Measurements from ENCODE around the gene DDX31. TPM values are rescaled to one million over a fixed set of nuclear protein-coding genes. Genes with fewer than 3 reads are reported as not detected.

The DDX31 gene
- total and polyA plus RNA-seq, 2 donors (not counting 1 experiment from before 2014, with no cell fraction given) = 16.4 to 22.7 TPM

GRCh38 chr9:132560616-132561202 is 109.1 kb downstream of the DDX31 start:
- peaks cover 38% of the 10 kb centered on the region for H3K27me3 Mint-ChIP-seq
- H3K27me3 ChIP-seq (replicated peaks in 1 of 4; ENCODE audit: control extremely low read depth in 1 of 4, control insufficient read depth in 3 of 4, insufficient read depth in 4 of 4, low read length in 3 of 4) = peaks cover 0 to 8% (median 2%) of the 10 kb centered on the region in 4 experiments
- H3K4me1 ChIP-seq (ENCODE audit: control insufficient read depth in 2 of 2, insufficient read depth in 2 of 2, low read length in 2 of 2) = no peaks in the 10 kb centered on the region
- no peak overlapping the region for H2AFZ ChIP-seq (ENCODE audit: insufficient read depth, low read depth, low read length, poor library complexity, severe bottlenecking)
- no peak overlapping the region for H3K4me3 Mint-ChIP-seq
- H3K27ac ChIP-seq (ENCODE audit: low read length in 2 of 2) = no peak overlapping the region
- no peak overlapping the region for H3K4me2 ChIP-seq (replicated peaks; ENCODE audit: low read depth, low read length, poor library complexity, severe bottlenecking)
- no peaks in the 10 kb centered on the region for H4K20me1 ChIP-seq (ENCODE audit: control insufficient read depth, insufficient read depth, low read length, poor library complexity, severe bottlenecking)
- no peaks in the 10 kb centered on the region for H3K4me1 Mint-ChIP-seq
- H3K9ac ChIP-seq (ENCODE audit: low read length) = no peak overlapping the region
- DNase-seq (no peak), ATAC-seq (ENCODE audit: low read depth) (no peak)
- no peaks in the 10 kb centered on the region for H3K36me3 ChIP-seq (replicated peaks in 1 of 2; ENCODE audit: control extremely low read depth in 1 of 2, control insufficient read depth in 1 of 2, extremely low read depth in 1 of 2, insufficient read depth in 2 of 2, low read length in 1 of 2)
- H3K9me3 ChIP-seq (ENCODE audit: control extremely low read depth in 1 of 3, control insufficient read depth in 2 of 3, insufficient read depth in 1 of 3, low read length in 2 of 3) = no peaks in the 10 kb centered on the region
- H3K9me3 Mint-ChIP-seq (ENCODE audit: insufficient read depth) = peaks cover 2% of the 10 kb centered on the region
- H3K79me2 ChIP-seq (ENCODE audit: control insufficient read depth, insufficient read depth, low read length) = no peaks in the 10 kb centered on the region
- H3K27ac Mint-ChIP-seq = no peak overlapping the region
- TF ChIP-seq, protein P1, sequence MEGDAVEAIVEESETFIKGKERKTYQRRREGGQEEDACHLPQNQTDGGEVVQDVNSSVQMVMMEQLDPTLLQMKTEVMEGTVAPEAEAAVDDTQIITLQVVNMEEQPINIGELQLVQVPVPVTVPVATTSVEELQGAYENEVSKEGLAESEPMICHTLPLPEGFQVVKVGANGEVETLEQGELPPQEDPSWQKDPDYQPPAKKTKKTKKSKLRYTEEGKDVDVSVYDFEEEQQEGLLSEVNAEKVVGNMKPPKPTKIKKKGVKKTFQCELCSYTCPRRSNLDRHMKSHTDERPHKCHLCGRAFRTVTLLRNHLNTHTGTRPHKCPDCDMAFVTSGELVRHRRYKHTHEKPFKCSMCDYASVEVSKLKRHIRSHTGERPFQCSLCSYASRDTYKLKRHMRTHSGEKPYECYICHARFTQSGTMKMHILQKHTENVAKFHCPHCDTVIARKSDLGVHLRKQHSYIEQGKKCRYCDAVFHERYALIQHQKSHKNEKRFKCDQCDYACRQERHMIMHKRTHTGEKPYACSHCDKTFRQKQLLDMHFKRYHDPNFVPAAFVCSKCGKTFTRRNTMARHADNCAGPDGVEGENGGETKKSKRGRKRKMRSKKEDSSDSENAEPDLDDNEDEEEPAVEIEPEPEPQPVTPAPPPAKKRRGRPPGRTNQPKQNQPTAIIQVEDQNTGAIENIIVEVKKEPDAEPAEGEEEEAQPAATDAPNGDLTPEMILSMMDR (IDR thresholded peaks at IDR 0.05) = no peak
- no peak for TF ChIP-seq EZH2 (IDR thresholded peaks at IDR 0.05; ENCODE audit: borderline replicate concordance, insufficient read depth, low read depth, low read length, poor library complexity, severe bottlenecking)
- no peak overlapping the region for H3K4me3 ChIP-seq (ENCODE audit: control extremely low read depth in 1 of 5, extremely low read depth in 1 of 5, insufficient read depth in 1 of 5, low read depth in 2 of 5, low read length in 4 of 5)
- intact Hi-C loops (cut with micrococcal nuclease) = no loop called here
- WGBS (ENCODE audit: insufficient coverage) = 52% methylated on average over 14 of the region's 14 CpGs
- ChIA-PET POLR2A (no interaction called here), CTCF (interaction anchor here (0.9 kb wide), 1 partner anchor 12 kb away, joined by 3 read pairs; no protein-coding TSS in a partner anchor)

DNA sequence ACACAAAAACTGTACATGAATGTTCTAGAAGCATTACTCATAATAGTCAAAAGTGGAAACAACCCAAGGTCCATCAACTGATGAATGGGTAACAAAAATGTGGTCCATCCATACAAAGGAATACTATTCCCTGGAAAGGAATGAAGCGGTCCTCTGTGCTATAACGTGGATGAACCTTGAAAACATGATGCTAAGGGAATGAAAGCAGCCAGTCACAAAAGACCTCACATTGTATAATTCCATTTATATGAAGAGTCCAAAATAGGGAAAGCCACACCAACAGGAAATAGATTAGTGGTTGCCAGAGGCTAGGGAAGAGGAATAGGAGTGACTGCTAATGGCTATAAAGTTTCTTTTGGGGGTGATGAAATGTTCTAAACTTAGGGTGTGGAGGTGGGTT is 110.1 kb downstream of the DDX31 start:
- Histone ChIP-seq H2AFZ (ENCODE audit: insufficient read depth, low read depth, low read length, poor library complexity, severe bottlenecking) (no peak overlapping the region), H3K4me2 (replicated peaks; ENCODE audit: low read depth, low read length, poor library complexity, severe bottlenecking) (no peak overlapping the region), H3K4me1 (ENCODE audit: control insufficient read depth in 2 of 2, insufficient read depth in 2 of 2, low read length in 2 of 2) (no peaks in the 10 kb centered on the region), H3K27me3 (replicated peaks in 1 of 4; ENCODE audit: control extremely low read depth in 1 of 4, control insufficient read depth in 3 of 4, insufficient read depth in 4 of 4, low read length in 3 of 4) (peaks cover 0 to 8% (median 2%) of the 10 kb centered on the region in 4 experiments), H3K4me3 (ENCODE audit: control extremely low read depth in 1 of 5, extremely low read depth in 1 of 5, insufficient read depth in 1 of 5, low read depth in 2 of 5, low read length in 4 of 5) (no peak overlapping the region), H3K36me3 (replicated peaks in 1 of 2; ENCODE audit: control extremely low read depth in 1 of 2, control insufficient read depth in 1 of 2, extremely low read depth in 1 of 2, insufficient read depth in 2 of 2, low read length in 1 of 2) (no peaks in the 10 kb centered on the region), H3K27ac (ENCODE audit: low read length in 2 of 2) (no peak overlapping the region), H3K9me3 (ENCODE audit: control extremely low read depth in 1 of 3, control insufficient read depth in 2 of 3, insufficient read depth in 1 of 3, low read length in 2 of 3) (no peaks in the 10 kb centered on the region), H4K20me1 (ENCODE audit: control insufficient read depth, insufficient read depth, low read length, poor library complexity, severe bottlenecking) (no peaks in the 10 kb centered on the region), H3K9ac (ENCODE audit: low read length) (no peak overlapping the region), H3K79me2 (ENCODE audit: control insufficient read depth, insufficient read depth, low read length) (no peaks in the 10 kb centered on the region)
- Mint-ChIP-seq H3K9me3 (ENCODE audit: insufficient read depth) (peaks cover 2% of the 10 kb centered on the region), H3K4me1 (no peaks in the 10 kb centered on the region), H3K27me3 (peaks cover 44% of the 10 kb centered on the region), H3K4me3 (no peak overlapping the region), H3K27ac (no peak overlapping the region)
- intact Hi-C loops (cut with micrococcal nuclease) = no loop called here
- ChIA-PET CTCF (no interaction called here), POLR2A (no interaction called here)
- WGBS (ENCODE audit: insufficient coverage) = no CpG with 5 or more reads among the region's 2 CpGs
- no peak for DNase-seq
- TF ChIP-seq EZH2 (IDR thresholded peaks at IDR 0.05; ENCODE audit: borderline replicate concordance, insufficient read depth, low read depth, low read length, poor library complexity, severe bottlenecking) = no peak
- TF ChIP-seq, protein P1 (IDR thresholded peaks at IDR 0.05) = no peak
- no peak for ATAC-seq (ENCODE audit: low read depth)
